Iris pigment epithelial cell (primary cell): Measurements from ENCODE around the gene CD93.

ENCODE experiments used
- DNase-seq: peaks from one replicate; pipeline ENCODE4 v3.0.0-alpha.2; 2011; ENCODE audit warnings: low read depth

Gene CD93

GRCh38 chr20:23099791-23100719, 13.9 kb upstream of the CD93 start:
- DNase-seq = no peak

GRCh38 chr20:23097636-23098580, 11.8 kb upstream of the CD93 start:
- DNase-seq = no peak

- DNase-seq = no peak
Measured at GRCh38 chr20:23096986-23097520, 10.9 kb upstream of the CD93 start.

GRCh38 chr20:23096097-23096496, 10.0 kb upstream of the CD93 start:
- no peak for DNase-seq

- no peak for DNase-seq
Measured at GRCh38 chr20:23095499-23095898, 9.4 kb upstream of the CD93 start.

GRCh38 chr20:23094927-23095326, 8.8 kb upstream of the CD93 start:
- DNase-seq = no peak

GRCh38 chr20:23094213-23094896, 8.2 kb upstream of the CD93 start:
- no peak for DNase-seq

- no peak for DNase-seq
Measured at GRCh38 chr20:23093613-23094012, 7.5 kb upstream of the CD93 start.

- no peak for DNase-seq
Measured at GRCh38 chr20:23092861-23093495, 6.9 kb upstream of the CD93 start.

GRCh38 chr20:23092384-23092756, 6.2 kb upstream of the CD93 start:
- peak; percentile 49 for DNase-seq

- DNase-seq = no peak
Measured at GRCh38 chr20:23091721-23092383, 5.7 kb upstream of the CD93 start.

- no peak for DNase-seq
Measured at GRCh38 chr20:23090878-23091277, 4.8 kb upstream of the CD93 start.

- DNase-seq = no peak
Measured at GRCh38 chr20:23090147-23090546, 4.0 kb upstream of the CD93 start.

GRCh38 chr20:23088866-23089265, 2.7 kb upstream of the CD93 start:
- DNase-seq = no peak

GRCh38 chr20:23087587-23088251, 1.6 kb upstream of the CD93 start:
- no peak for DNase-seq

- no peak for DNase-seq
Measured at GRCh38 chr20:23086931-23087411, 847 bp upstream of the CD93 start.

GRCh38 chr20:23085436-23086055, 578 bp downstream of the CD93 start:
- no peak for DNase-seq

- no peak for DNase-seq
Measured at GRCh38 chr20:23084845-23085365, 1.2 kb downstream of the CD93 start.

- DNase-seq = no peak
Measured at GRCh38 chr20:23084282-23084844, 1.8 kb downstream of the CD93 start.
